Lower leg skin (tissue), 3 donors: ENCODE data around the gene PTGER1.

Source experiments
- CTCF ChIP-seq, 3 donors: fragments of 450-650 bp; IDR thresholded peaks; one replicate each; pipeline ENCODE4 v1.5.1; 2016; ENCODE audit warnings: antibody characterized with exemption in 3 of 3, mild to moderate bottlenecking in 3 of 3, moderate library complexity in 2 of 3
- POLR2A ChIP-seq, 2 donors: fragments of 450-650 bp; IDR thresholded peaks; one replicate each; pipeline ENCODE4 v1.6.1; 2016 to 2017; ENCODE audit warnings: antibody characterized with exemption in 2 of 2, mild to moderate bottlenecking in 1 of 2, moderate library complexity in 1 of 2

- no peak for TF ChIP-seq POLR2A (IDR thresholded peaks at IDR 0.05)
- no peak for TF ChIP-seq CTCF (IDR thresholded peaks at IDR 0.05)
Measured at GRCh38 chr19:14476673-14477401, 1.7 kb upstream of the PTGER1 start.
